Measurements from ENCODE around the gene PAK1IP1.

- TF ChIP-seq RAD21 (IDR thresholded peaks at IDR 0.05; ENCODE audit: low read length) (no peak), EP300 (IDR thresholded peaks at IDR 0.05; ENCODE audit: borderline replicate concordance in 1 of 2, low read depth in 1 of 2, low read length in 1 of 2) (no peak), YY1 (IDR thresholded peaks at IDR 0.05; ENCODE audit: low read depth) (no peak), CHD2 (IDR thresholded peaks at IDR 0.05; ENCODE audit: low read length, partially characterized antibody) (no peak), POLR2AphosphoS5 (IDR thresholded peaks at IDR 0.05; ENCODE audit: low read depth, low read length) (no peak), SMC3 (IDR thresholded peaks at IDR 0.05; ENCODE audit: low read depth, low read length) (no peak), CTCF (IDR thresholded peaks at IDR 0.05) (no peak), MXI1 (IDR thresholded peaks at IDR 0.05; ENCODE audit: low read depth, low read length) (no peak), RFX5 (IDR thresholded peaks at IDR 0.05; ENCODE audit: low read length) (no peak), REST (IDR thresholded peaks at IDR 0.05; ENCODE audit: low read depth, low read length) (no peak), GATA2 (CRISPR knock-in tag; IDR thresholded peaks at IDR 0.05) (no peak)
Observed at GRCh38 chr6:10655508-10656055, 39.2 kb upstream of the PAK1IP1 start.
